ENCODE data around the gene ZNF345. TPM values are rescaled to one million over a fixed set of nuclear protein-coding genes. Genes with fewer than 3 reads are reported as not detected.

The ZNF345 gene
- total RNA-seq = 8.2 TPM

- DNase-seq (ENCODE audit: low spot score) = peak; percentile 94
Measured at GRCh38 chr19:36850559-36851442, at the start of gene ZNF345. ZNF345 (plus strand) TSS chr19:36850876; CDS start chr19:36876831, 25,955 bp downstream.

- no peak for DNase-seq (ENCODE audit: low spot score)
Measured at GRCh38 chr19:36805364-36805763, 45.3 kb upstream of the ZNF345 start.

- DNase-seq (ENCODE audit: low spot score) = no peak
Measured at GRCh38 chr19:36807029-36807428, 43.6 kb upstream of the ZNF345 start.

- no peak for DNase-seq (ENCODE audit: low spot score)
Measured at GRCh38 chr19:36819130-36819630, 31.5 kb upstream of the ZNF345 start.

- no peak for DNase-seq (ENCODE audit: low spot score)
Measured at GRCh38 chr19:36821758-36822157, 28.9 kb upstream of the ZNF345 start.

GRCh38 chr19:36833430-36833829 is 17.2 kb upstream of the ZNF345 start:
- no peak for DNase-seq (ENCODE audit: low spot score)

GRCh38 chr19:36837176-36837905 is 13.3 kb upstream of the ZNF345 start:
- DNase-seq (ENCODE audit: low spot score) = peak; percentile 12

GRCh38 chr19:36837906-36838783 is 12.5 kb upstream of the ZNF345 start, which contains the start of gene ZNF790:
ZNF790 (minus strand) TSS chr19:36838387; CDS start chr19:36825619, 12,768 bp downstream.
- peak; percentile 93 for DNase-seq (ENCODE audit: low spot score)

- no peak for DNase-seq (ENCODE audit: low spot score)
Measured at GRCh38 chr19:36838784-36839324, 11.8 kb upstream of the ZNF345 start.

- no peak for DNase-seq (ENCODE audit: low spot score)
Measured at GRCh38 chr19:36847968-36848367, 2.7 kb upstream of the ZNF345 start.

GRCh38 chr19:36849701-36850558 is 746 bp upstream of the ZNF345 start:
- peak; percentile 93 for DNase-seq (ENCODE audit: low spot score)

GRCh38 chr19:36851898-36852297 is 1.2 kb downstream of the ZNF345 start:
- no peak for DNase-seq (ENCODE audit: low spot score)

- DNase-seq (ENCODE audit: low spot score) = no peak
Measured at GRCh38 chr19:36876993-36877938, 26.6 kb downstream of the ZNF345 start.

- no peak for DNase-seq (ENCODE audit: low spot score)
Measured at GRCh38 chr19:36891768-36892357, 41.2 kb downstream of the ZNF345 start.

- no peak for DNase-seq (ENCODE audit: low spot score)
Measured at GRCh38 chr19:36894849-36895383, 44.2 kb downstream of the ZNF345 start.

- DNase-seq (ENCODE audit: low spot score) = no peak
Measured at GRCh38 chr19:36898422-36898821, 47.7 kb downstream of the ZNF345 start.

- DNase-seq (ENCODE audit: low spot score) = peak; percentile 92
Measured at GRCh38 chr19:36915992-36916830, 65.5 kb downstream of the ZNF345 start, which contains the start of the genes ZNF568 and ZNF829. ZNF568 (plus strand) TSS chr19:36916332; CDS start chr19:36922771, 6,439 bp downstream. ZNF829 (minus strand) TSS chr19:36916291; CDS start chr19:36915167, 1,124 bp downstream.

All from mucosa of gallbladder (tissue), 1 donor.